GM19035 (cell line): ENCODE data around the gene SLC5A1.
"Not testable (repeated sequence)": the region's sequence is repeated elsewhere in the genome, so short reads cannot be mapped to it uniquely, and the experiment has no call there.

ENCODE experiments used
- ATAC-seq: cut with Tn5 transposase; IDR thresholded peaks from one replicate; pipeline ENCODE4 v1.9.1; 2021; ENCODE audit not compliant: unreplicated experiment

Gene SLC5A1

GRCh38 chr22:32142600-32142999, 99.5 kb downstream of the SLC5A1 start:
- no peak for ATAC-seq

DNA sequence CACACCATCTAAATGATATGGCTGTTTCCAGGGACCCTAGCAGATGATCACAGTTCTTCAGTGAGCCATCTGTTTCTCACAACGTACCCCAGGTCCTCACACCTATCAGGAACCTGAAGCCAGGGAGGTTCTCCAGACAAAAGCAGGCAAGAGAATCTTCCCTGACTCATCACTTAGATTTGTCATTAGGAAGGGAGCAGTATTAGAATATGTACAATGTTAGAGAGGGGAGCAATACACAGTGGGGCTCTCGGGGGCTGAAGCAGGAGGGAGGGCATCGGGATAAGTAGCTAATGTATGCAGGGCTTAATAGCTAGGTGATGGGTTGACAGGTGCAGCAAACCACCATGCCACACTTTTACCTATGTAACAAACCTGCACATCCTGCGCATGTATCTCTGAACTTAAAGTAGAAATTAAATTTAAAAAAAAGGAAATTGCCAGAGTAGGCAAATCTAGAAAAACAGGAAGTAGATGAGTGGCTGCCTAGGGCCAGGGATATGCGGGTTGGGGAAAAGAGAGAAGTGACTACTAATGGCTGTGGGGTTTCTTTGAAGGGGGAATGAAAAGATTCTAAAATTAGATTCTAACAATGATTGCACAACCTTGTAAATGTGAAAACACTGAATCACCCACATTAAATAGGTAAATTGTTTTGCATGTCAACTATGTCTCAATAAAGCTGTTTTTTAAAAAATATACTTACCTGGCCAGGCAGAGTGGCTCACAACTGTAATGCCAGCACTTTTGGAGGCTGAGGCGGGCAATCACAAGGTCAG, 101.6 kb downstream of the SLC5A1 start:
- ATAC-seq: no peak

GRCh38 chr22:32147128-32147527, 104.1 kb downstream of the SLC5A1 start:
- ATAC-seq: not testable (repeated sequence)

DNA sequence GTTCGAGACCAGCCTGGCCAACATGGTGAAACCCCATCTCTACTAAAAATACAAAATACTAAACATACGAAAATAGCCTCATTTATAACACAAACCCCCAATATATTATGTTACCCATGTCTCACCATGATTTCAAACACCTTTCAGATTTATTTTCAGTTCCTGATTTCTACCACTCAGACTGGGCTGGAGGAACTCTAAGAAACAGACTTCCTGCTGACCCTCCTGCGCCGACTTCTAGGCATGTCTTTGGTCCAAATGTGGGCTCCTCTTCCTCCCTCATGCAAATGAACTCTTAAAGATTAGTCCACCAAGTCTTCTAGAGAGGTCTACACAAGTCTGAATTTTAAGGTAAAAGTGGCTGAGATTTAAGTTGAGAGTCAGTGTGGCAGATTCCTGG, 105.3 kb downstream of the SLC5A1 start:
- ATAC-seq: not testable (repeated sequence)

- ATAC-seq: not testable (repeated sequence)
Observed at GRCh38 chr22:32150647-32151046, 107.6 kb downstream of the SLC5A1 start.

- not testable (repeated sequence) for ATAC-seq
Observed at GRCh38 chr22:32151641-32152040, 108.6 kb downstream of the SLC5A1 start.

DNA sequence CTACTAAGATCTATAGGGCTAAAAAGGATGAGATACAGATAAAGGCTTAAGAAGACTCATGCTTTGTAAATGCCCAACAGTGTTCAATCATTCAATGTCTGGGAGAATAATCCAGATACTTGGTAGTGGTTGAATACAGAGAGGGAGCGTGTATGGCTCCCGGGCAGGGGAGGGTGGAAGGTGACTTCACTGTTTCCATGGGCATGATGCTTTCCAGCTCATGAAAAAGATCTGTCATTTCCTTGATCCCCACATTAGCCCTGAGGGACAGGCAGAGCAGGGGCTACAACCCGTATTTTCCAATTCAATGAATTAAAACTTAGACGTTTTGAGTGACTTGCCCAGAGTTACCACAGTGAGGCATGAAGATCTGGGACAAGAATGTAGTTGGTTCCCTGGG, 111.7 kb downstream of the SLC5A1 start:
- not testable (repeated sequence) for ATAC-seq

GRCh38 chr22:32157632-32158031, 114.6 kb downstream of the SLC5A1 start:
- not testable (repeated sequence) for ATAC-seq

DNA sequence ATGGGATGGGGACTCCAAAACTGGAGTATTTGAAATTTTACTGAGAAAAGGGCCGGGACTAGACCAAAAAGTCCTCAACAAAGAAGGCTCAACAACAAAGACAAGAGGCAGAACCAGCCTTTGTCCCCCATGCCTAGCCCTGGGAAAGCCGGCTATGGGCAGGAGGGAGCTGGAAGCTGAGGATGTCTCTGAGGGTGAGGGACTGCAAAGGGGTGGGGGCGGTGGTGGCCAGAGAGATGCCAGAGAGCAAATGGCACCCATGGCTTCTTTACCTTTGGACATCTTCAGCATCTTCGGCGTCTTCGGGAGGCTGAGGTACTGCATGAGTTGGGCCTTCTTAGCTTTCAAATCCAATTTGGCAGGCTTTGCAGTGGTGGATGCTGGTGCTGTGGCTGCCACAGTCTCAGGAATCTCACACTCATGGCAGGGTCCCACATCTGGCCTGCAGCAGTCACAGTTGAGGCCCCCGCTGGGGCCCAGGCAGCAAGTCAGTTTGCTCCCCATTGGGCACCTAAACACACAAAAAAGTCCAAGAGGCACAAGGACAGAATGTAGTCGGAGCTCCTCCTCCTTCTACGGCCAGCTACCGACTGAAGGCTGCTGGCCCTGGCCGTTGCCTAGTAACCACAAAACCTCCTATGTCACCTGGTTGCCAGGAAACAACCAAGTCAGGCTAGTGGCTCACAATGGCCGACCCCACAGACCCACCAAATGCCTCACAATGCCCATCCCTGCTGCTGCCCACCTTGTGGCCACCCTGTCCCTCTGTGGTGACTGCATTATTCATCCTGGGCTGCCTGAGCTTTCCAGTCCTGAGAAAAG, 115.9 kb downstream of the SLC5A1 start, which contains the start of gene C22orf42:
C22orf42 (minus strand) TSS at position 592 of the 822 bp plus-strand sequence; CDS start at position 504, 88 bp downstream.
- no peak for ATAC-seq

DNA sequence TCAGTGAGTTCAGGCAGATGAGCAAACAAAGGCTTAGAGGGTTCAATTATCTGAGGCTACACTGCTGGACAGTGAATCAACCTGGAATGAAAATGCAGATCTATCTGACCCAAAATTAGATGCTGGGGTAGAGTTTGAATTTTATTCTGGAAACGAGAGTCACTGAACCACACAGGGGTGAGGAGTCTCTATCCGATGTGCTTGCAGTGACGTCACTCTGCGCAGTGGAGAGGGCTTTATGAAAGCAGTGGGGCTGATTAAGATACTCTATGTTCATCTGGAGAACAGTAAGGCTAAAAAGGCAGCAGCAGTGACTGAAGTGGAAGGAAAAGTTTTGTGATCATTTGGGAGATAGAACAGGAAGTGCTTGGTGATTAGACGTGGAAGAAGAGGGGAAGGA, 117.3 kb downstream of the SLC5A1 start:
- ATAC-seq: not testable (repeated sequence)
